Central memory CD8-positive, alpha-beta T cell (primary cell): ENCODE data around the gene MEGF9.

ENCODE experiments used
- ATAC-seq: fragments of 150-1000 bp; cut with Tn5 transposase; replicated peaks from 2 replicates; pipeline ENCODE4 v1.10.0; 2022; ENCODE audit warnings: mild to moderate bottlenecking, moderate FRiP score, moderate number of reproducible peaks; ENCODE audit not compliant: poor library complexity, severe bottlenecking; ENCODE audit errors: extremely low read depth
- DNase-seq, 2 donors: peaks; one replicate each; pipeline ENCODE4 v3.0.0; 2021; ENCODE audit warnings: low spot score in 2 of 2
- H3K27ac Mint-ChIP-seq: one replicate; pipeline ENCODE4 v1.8.0; 2022; ENCODE audit warnings: low read depth, mild to moderate bottlenecking, moderate library complexity, mixed read lengths
- H3K27me3 Mint-ChIP-seq: one replicate; pipeline ENCODE4 v1.8.0; 2022; ENCODE audit warnings: mixed read lengths
- H3K36me3 Mint-ChIP-seq: one replicate; pipeline ENCODE4 v1.8.0; 2022; ENCODE audit warnings: mild to moderate bottlenecking, moderate library complexity, mixed read lengths; ENCODE audit not compliant: insufficient read depth
- H3K4me1 Mint-ChIP-seq: one replicate; pipeline ENCODE4 v1.8.0; 2022; ENCODE audit warnings: mixed read lengths
- H3K4me3 Mint-ChIP-seq: one replicate; pipeline ENCODE4 v1.8.0; 2022; ENCODE audit warnings: mild to moderate bottlenecking, moderate library complexity, mixed read lengths
- H3K9me3 Mint-ChIP-seq: one replicate; pipeline ENCODE4 v1.8.0; 2022; ENCODE audit warnings: mixed read lengths

The MEGF9 gene

GRCh38 chr9:120619751-120620655 lies 94.3 kb downstream of the MEGF9 start:
- H3K27ac Mint-ChIP-seq = peak overlapping the region; percentile 42

DNA sequence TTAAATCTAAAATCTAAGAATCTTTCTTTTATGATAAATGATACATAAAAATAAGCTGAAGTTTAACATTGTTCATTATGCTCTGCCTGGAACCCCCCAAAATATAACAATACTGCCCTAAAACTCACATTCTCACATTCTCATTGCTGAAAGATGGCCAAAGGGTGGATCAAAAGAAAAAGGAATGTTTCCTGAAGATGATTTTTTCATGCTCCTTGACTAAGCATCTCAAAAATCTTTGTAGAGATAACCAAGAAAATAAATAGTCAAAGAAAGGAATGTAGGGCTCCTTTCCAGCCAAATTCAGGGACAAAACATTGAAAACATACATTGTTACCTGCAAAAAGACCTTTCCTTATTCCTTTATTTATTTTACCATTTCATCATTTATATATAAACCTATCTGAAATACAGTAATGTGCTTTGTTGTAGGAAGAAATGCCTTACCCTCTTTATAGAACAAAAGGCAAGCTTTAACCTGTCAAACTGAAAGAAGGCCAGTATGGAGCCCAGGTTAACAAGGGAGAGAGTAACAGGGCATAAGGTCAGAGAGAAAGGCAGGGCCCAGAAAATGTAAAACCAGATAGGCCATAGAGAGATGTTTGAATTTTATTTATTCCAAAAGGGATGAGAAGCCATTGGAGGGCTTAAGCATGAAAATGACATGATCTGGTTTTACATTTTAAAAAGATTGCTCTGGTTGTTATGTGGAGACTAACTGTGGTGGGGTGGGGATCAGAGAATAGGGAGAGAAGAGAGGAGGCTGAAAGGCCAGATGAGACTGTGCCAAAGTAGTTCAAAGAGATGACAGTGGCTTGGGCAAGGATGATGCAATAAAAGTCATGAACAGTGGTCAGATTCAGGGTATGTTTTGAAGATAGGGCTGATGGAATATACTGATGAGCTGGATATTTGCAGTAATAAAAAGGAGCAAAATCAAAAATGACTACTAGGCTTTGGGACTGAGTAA lies 97.0 kb downstream of the MEGF9 start:
- ATAC-seq (no peak), DNase-seq (no peak)
- Mint-ChIP-seq H3K4me1 (no peaks in the 10 kb centered on the region), H3K36me3 (peaks cover 13% of the 10 kb centered on the region), H3K9me3 (no peaks in the 10 kb centered on the region), H3K27ac (no peak overlapping the region), H3K27me3 (no peaks in the 10 kb centered on the region), H3K4me3 (no peak overlapping the region)

More at GRCh38 chr9:120619751-120620655, 94.3 kb downstream of the MEGF9 start:
- DNase-seq = peak; percentile 24 to 29
- Mint-ChIP-seq H3K36me3 (peaks cover 15% of the 10 kb centered on the region), H3K9me3 (no peaks in the 10 kb centered on the region), H3K4me1 (peaks cover 2% of the 10 kb centered on the region), H3K27me3 (no peaks in the 10 kb centered on the region), H3K4me3 (no peak overlapping the region)
- peak; percentile 75 for ATAC-seq

- ATAC-seq (no peak), DNase-seq (no peak)
- H3K27ac Mint-ChIP-seq = no peak overlapping the region
- no peaks in the 10 kb centered on the region for H3K27me3 Mint-ChIP-seq
- no peak overlapping the region for H3K4me3 Mint-ChIP-seq
- H3K4me1 Mint-ChIP-seq = peaks cover 6% of the 10 kb centered on the region
- no peaks in the 10 kb centered on the region for H3K9me3 Mint-ChIP-seq
- H3K36me3 Mint-ChIP-seq = peaks cover 8% of the 10 kb centered on the region
Observed at GRCh38 chr9:120612218-120612617, 102.1 kb downstream of the MEGF9 start.

- peaks cover 8% of the 10 kb centered on the region for H3K36me3 Mint-ChIP-seq
- no peaks in the 10 kb centered on the region for H3K9me3 Mint-ChIP-seq
- no peak overlapping the region for H3K4me3 Mint-ChIP-seq
- H3K27me3 Mint-ChIP-seq = no peaks in the 10 kb centered on the region
- DNase-seq (no peak), ATAC-seq (no peak)
- H3K27ac Mint-ChIP-seq = peak overlapping the region; percentile 47
- peaks cover 6% of the 10 kb centered on the region for H3K4me1 Mint-ChIP-seq
Observed at GRCh38 chr9:120611690-120612068, 102.6 kb downstream of the MEGF9 start.

DNA sequence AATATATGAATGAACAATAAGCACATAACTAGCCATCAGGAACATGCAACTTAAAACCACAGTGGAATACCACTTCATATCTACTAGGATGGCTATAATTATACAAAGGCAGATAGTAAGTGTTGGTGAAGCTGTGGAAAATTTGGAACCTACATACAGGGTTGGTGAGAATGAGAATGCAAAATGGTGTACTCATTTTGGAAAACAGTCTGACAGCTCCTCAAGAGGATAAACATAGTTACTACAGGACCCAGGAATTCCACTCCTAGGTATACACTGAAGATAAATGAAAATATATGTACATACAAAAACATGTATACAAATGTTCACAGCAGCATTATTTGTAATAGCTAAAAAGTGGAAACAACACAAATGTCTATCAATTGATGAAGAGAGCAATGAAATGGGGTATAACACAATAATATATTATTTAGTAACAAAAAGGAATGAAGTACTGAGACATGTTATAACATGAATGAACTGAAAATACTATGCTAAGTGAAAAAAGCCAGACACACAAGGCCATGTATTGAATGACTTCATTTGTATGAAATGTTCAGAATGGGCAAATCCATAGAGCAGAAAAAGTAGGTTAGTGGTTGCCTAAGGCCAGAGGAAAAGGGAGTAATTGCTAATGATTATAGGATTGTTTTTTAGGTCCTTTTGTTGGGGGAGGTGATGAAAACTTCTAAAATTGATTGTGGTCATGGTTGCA lies 103.1 kb downstream of the MEGF9 start:
- H3K27me3 Mint-ChIP-seq = no peaks in the 10 kb centered on the region
- DNase-seq = no peak
- no peaks in the 10 kb centered on the region for H3K9me3 Mint-ChIP-seq
- ATAC-seq = no peak
- H3K36me3 Mint-ChIP-seq = peaks cover 9% of the 10 kb centered on the region
- peak overlapping the region; percentile 47 for H3K27ac Mint-ChIP-seq
- H3K4me3 Mint-ChIP-seq = no peak overlapping the region
- H3K4me1 Mint-ChIP-seq = peaks cover 6% of the 10 kb centered on the region

GRCh38 chr9:120609636-120610035 lies 104.6 kb downstream of the MEGF9 start:
- H3K4me1 Mint-ChIP-seq = peaks cover 6% of the 10 kb centered on the region
- no peak for ATAC-seq
- no peak overlapping the region for H3K27ac Mint-ChIP-seq
- H3K4me3 Mint-ChIP-seq = no peak overlapping the region
- no peaks in the 10 kb centered on the region for H3K9me3 Mint-ChIP-seq
- H3K27me3 Mint-ChIP-seq = no peaks in the 10 kb centered on the region
- DNase-seq = no peak
- peaks cover 18% of the 10 kb centered on the region for H3K36me3 Mint-ChIP-seq

GRCh38 chr9:120608421-120608820 lies 105.8 kb downstream of the MEGF9 start:
- Mint-ChIP-seq H3K4me3 (no peak overlapping the region), H3K9me3 (no peaks in the 10 kb centered on the region), H3K27ac (no peak overlapping the region), H3K36me3 (peaks cover 20% of the 10 kb centered on the region), H3K27me3 (no peaks in the 10 kb centered on the region), H3K4me1 (peaks cover 6% of the 10 kb centered on the region)
- ATAC-seq (no peak), DNase-seq (no peak)

DNA sequence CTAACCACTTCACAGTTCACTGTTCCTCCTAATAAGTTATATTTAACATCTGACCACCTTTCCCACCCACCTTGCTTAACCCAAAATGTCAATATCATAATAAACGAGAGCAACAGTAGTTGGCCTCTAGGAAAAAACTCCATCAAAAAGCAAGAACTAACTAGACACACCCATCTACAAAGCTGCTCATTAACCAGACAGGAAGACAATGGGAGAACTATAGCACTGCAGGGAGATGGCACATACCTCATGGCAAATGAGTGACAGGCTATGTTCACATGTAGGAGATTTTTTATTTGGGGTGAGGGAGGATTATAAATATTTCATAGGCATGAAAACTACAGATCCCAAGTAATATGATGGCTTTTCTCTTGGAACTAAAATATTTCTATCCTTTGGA lies 110.7 kb downstream of the MEGF9 start:
- Mint-ChIP-seq H3K4me1 (no peaks in the 10 kb centered on the region), H3K9me3 (no peaks in the 10 kb centered on the region), H3K36me3 (peaks cover 15% of the 10 kb centered on the region), H3K27ac (no peak overlapping the region), H3K4me3 (no peak overlapping the region), H3K27me3 (no peaks in the 10 kb centered on the region)
- ATAC-seq = no peak
- no peak for DNase-seq

DNA sequence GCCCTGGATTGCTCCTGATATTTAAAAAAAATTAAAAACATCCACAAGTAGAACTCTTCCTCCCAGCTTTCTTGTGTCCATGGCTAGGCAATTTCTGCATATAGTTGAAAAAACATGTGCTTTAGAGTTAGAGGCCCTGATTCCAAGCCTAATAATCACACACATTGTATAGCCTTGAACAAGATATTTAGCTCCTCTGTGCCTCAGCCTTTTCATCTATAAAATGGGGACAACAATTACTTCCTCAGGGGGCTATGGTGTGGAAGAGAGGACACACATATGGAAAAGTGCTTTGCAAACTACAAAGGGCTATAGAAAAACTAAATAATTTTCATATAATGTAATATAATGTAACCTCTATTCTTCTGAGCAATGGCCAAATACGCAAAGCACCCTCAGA lies 111.3 kb downstream of the MEGF9 start:
- Mint-ChIP-seq H3K4me3 (no peak overlapping the region), H3K9me3 (no peaks in the 10 kb centered on the region), H3K27me3 (no peaks in the 10 kb centered on the region), H3K27ac (no peak overlapping the region), H3K36me3 (peaks cover 12% of the 10 kb centered on the region), H3K4me1 (no peaks in the 10 kb centered on the region)
- DNase-seq = no peak
- ATAC-seq = no peak

DNA sequence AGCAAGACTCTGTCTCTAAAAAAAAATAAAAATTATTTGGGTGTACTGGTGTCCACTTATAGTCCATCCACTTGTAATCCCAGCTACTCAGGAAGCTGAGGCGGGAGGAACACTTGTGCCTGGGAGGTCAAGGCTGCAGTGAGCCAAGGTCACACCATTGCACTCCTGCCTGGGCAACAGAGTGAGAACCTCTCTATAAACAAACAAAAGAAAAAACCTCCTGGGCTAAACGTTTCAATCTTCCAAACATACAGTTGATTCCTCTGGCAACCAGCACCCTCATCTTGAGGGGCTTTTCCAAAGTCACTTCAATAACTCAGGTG lies 120.4 kb downstream of the MEGF9 start:
- H3K4me3 Mint-ChIP-seq = no peak overlapping the region
- no peaks in the 10 kb centered on the region for H3K9me3 Mint-ChIP-seq
- H3K4me1 Mint-ChIP-seq = no peaks in the 10 kb centered on the region
- DNase-seq (no peak), ATAC-seq (no peak)
- no peaks in the 10 kb centered on the region for H3K27me3 Mint-ChIP-seq
- H3K27ac Mint-ChIP-seq = no peak overlapping the region
- H3K36me3 Mint-ChIP-seq = no peaks in the 10 kb centered on the region

DNA sequence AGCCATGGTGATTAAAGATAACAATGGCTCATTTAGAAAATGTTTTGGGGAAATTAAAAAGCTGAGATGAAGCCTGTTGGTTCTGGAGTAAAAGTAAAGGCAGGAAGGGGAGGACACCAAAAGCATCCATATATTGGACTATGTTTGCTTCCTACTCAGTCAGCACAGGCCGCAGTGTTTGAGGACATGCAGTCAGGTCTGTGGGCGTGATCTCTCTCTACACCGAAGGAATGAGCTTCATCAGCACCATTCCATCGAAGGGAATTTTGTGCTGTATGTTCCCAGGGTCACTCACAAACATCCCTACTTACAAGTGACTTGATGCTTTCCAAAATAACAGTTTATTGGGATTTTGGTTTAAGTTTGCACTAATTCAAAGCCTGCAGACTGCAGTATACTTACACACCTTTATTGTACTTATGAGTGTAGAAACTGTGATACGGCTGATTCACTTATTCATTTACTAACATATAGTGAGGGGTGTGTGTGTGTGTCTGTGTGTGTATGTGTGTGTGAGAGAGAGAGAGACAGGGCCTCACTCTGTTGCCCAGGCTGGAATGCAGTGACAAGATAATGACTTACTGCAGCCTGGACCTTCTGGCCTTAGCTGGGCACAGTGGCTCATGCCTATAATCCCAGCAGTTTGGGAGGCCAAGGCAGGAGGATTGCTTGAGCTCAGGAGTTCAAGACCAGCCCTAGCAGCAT lies 120.9 kb downstream of the MEGF9 start:
- H3K4me1 Mint-ChIP-seq = no peaks in the 10 kb centered on the region
- DNase-seq = no peak
- no peaks in the 10 kb centered on the region for H3K36me3 Mint-ChIP-seq
- no peak overlapping the region for H3K4me3 Mint-ChIP-seq
- no peak for ATAC-seq
- H3K27ac Mint-ChIP-seq = no peak overlapping the region
- H3K9me3 Mint-ChIP-seq = no peaks in the 10 kb centered on the region
- no peaks in the 10 kb centered on the region for H3K27me3 Mint-ChIP-seq

GRCh38 chr9:120592210-120592609 lies 122.1 kb downstream of the MEGF9 start:
- no peaks in the 10 kb centered on the region for H3K9me3 Mint-ChIP-seq
- no peak overlapping the region for H3K4me3 Mint-ChIP-seq

More at GRCh38 chr9:120592210-120592609, 122.1 kb downstream of the MEGF9 start:
- Mint-ChIP-seq H3K27ac (no peak overlapping the region), H3K36me3 (no peaks in the 10 kb centered on the region), H3K4me1 (no peaks in the 10 kb centered on the region), H3K27me3 (no peaks in the 10 kb centered on the region)
- DNase-seq (no peak), ATAC-seq (no peak)
